Activated CD4-positive, CD25-positive, alpha-beta regulatory T cell treated with anti-CD3 and anti-CD28 coated beads, Interleukin-2, amount 50 U/mL, for 16 hours (primary cell): ENCODE measurements around the gene WDR4.
"Not testable (repeated sequence)": the region's sequence is repeated elsewhere in the genome, so short reads cannot be mapped to it uniquely, and the experiment has no call there.

Experiments used
- DNase-seq: peaks from one replicate; pipeline ENCODE4 v3.0.0-alpha.2; 2020; ENCODE audit warnings: low read depth, low spot score

Gene WDR4

DNA sequence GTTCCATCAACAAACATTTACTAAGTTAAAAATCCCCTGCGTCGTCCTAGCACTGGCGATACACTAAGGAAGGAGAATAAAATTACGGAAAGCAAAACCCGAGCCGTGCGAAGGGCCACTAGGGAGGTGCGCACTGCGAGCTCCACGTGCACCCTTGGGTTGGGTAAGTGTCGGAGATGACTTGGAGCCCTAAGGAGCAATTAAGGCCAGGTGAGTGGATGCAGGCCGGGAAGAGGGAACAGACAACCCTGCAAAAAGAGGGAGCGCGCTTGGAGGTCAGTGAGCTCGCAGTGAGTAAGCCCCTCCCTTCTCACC, 704 bp downstream of the WDR4 start:
- no peak for DNase-seq

DNA sequence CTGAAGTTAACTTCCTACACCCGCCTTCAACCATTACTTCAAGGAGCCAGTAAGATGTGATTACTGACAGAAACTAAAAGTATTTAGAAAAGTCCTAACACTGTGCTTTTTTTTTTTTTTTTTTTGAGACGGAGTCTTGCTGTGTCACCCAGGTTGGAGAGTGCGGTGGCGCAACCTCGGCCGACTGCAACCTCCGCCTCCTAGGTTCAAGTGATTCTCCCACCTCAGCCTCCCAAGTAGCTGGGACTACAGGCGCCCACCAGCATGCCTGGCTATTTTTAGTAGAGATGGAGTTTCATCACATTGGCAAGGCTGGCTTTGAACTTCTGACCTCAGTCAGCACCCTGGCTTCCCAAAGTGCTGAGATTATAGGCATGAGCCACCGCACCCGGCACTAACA, 3.5 kb downstream of the WDR4 start:
- DNase-seq: not testable (repeated sequence)

DNA sequence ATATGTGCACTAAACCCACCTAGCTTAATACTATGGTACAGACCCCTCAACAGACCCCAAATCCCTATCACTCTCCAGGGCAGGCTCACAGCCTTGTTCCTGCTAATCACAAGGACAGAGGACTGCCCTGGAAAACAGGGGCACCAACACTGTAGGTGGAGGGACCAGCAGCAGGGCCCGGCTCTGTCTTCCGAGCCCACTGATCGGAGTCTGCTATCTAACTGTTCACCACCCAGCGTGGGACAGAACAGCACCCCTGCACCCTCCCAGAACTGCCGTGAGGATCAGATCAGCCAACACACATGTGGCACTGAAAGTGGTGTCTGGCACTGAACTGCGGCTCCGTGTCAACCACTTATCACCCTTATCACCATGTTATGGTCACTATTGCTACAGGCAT, 6.2 kb downstream of the WDR4 start:
- no peak for DNase-seq

DNA sequence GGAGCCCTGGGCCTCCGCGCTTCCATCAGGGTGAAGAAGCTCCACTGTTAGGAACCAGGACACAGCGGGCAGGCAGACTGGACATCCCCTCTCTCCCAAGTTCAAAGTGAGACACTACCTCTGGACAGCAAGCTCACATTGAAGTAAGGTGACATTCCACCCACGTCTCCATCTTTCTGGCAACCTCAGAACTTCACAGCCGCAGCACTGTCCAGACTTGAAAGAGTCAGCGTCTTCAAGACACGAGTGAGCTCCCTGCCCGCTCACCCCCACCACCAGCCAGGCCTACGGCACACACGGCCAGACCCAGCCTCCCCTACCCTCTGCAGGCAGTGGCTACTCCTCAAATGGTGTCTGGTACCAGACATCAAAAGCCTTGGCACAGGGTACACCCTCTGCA, 11.1 kb downstream of the WDR4 start:
- no peak for DNase-seq

DNA sequence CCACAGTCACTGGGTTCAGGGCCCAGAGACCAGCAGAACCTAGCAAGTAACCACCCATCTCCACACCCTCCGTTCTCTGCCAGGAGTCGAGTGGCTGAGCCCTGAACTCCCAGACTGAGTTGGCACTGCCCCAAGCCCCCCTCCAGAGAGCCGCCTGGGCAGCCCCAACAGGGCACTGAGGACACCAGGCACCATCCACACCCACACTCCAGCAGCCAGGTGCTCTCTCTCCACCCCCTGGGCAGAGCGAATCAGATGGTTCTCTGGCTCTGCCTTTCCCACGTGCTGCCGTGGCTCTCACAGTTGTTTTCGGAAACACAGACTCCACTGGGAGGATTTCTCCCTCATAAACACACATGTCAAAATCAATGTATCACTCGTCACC, 13.6 kb downstream of the WDR4 start:
- DNase-seq: no peak

DNA sequence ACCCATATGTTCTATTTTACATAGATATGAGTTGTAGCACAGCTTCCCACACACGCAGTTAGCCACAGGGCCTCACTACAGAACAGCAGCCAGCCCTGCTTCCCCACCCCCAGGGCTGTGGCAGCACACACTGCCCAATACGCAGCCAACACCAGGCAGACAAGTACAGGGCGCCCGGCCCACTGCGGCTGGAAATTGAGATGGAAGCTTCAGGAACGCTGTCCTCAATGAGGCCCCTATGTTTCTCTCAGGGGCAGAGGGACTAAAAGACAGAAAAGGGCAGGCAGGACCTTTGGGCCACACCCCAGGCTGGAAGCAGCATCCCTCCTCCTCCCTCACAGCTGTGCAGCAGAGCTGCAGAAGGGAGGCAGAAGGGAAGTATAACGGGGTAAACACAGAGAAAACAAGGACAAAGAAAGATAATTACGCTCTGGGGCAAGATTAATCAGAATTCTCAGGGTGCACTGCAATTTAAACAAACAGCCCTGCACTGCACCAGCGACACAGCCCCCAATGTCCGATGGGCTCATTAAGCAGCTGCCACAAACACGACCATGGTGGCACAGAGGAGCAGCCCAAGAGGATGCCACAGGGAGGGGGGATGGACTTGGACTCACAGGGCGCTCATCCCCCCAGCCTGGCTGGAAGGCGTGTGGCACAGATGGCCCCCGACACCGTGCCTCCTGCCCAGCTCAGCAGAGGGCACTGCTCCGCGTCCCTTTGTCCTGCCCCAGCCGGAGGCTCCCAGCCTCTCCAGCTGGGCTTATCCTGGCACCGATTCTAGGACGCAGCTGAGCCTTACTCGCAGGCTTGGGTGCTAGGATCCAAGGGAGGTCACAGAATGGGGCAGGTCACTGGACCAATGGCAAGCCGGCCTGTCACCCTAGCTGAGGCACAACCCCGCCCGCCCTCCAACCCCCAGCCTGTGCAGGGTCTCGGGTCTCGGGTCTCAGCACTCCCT, 14.2 kb downstream of the WDR4 start:
- DNase-seq: no peak

DNA sequence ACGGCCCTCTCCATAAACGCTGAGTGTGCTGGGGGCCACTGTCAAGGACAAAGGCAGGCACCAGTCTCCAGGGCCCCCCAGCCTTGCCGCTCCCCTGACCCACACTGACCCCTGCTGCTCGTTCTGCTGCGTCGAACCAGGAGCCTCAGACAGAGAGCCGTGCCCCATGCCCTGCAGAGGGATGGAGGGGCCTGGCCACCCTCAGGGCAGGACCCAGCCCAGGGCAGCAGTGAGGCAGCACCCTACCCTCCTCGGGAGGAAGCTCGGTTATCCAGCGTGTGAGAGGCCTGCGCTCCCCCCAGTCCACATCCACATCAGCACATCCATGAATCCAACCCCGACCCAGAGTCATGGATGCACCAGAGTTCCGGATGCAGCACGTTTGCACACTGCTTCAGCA, 15.1 kb downstream of the WDR4 start:
- DNase-seq: no peak

DNA sequence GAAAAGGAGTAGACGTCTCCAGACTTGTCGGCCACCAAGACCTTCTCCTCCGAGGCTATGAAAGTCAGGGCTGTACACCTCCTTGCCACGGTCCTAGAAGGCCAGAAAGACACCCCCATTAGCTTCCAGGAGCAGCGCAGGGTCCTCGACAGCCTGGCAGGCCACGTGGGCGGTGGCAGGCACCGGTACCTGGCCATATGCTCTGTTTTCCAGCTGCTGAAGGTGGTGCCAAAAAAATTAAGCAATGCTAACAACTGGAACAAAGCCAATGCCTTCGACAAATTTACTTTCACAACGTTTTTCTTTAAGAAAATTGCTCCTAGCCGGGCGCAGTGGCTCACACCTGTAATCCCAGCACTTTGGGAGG, 15.9 kb downstream of the WDR4 start:
- DNase-seq: no peak

DNA sequence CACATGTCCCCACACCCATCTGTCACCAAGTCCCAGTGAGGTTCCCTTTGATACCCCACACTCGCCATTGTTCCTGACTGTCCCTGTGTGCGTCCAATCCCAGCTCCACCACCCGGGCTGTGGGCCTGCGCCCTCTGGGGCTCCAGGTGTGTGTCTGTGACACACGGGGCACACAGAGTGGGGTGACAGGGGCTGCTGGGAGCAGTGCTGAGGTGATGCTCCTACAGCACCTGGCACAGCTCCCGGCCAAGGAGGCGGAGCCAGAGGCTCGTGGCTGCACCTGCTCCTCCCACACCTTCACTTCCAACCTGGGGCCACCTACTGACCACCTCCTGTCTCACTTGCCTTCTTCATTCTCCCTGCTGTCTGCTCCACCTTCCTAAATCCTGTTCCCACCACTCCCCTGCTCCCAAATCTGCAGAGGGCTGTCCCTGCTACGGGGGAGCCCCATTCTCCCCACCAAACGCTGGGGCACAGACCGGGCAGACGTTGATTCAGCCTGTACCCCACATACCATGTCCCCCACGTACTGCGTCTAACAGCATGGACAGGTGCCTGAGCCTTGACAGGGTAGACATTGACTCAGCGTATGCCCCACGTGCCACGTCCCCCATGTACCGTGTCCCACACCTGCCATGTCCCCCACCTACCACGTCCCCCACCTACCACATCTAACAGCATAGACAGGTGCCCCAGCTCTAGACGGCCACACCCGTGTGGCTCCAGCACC, 16.4 kb downstream of the WDR4 start:
- no peak for DNase-seq

DNA sequence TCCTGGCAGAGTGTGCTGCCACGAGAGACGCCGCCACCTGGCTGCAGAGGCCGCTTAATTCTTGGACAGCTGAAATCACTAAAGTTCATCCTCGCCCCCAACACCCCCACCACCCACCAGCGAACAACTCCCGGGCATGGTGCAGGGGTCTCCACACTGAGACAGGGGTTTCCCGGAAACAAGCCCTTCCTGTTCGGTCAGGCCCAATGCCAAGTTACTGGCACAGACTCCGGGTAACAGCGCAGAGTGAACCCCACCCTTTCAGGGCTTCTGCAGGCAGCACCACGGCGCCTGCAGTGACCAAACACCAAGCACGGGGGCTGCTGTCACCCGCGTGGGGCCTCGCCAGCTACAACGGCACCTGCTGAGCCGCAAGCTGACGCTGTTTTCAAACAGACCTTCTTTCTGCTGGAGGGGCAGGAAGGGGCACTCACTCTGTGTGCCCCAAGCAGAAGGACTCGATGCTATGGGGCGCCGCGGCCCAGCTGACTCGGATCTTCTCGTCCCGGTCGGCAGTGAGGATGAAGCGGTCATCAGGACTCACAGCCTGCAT, 17.4 kb downstream of the WDR4 start:
- DNase-seq: no peak

DNA sequence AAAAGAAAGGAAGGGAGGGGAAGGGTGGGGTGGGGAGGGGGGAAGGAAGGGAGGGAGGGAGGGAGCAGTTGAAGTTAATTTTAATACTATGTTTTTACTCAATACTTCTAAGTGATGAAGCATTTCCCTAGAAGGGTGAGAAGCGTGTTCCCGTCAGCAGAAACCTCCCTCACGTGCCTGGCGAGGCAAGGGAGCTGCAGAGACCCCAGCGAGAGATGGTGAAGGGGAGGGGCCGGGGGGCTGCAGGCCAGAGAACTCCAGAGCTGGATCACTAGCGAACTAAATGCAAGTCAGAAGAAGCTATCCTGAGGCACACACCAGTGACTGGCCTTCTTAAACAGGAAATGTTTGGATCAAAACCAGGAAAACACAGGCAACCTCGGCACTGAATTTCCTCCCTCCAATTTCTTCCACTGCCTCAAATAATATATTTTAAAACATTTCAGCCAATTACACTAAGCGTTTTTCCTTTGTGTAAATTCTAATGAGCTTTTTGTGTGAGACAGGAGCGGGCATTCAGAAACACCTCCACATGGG, 18.0 kb downstream of the WDR4 start:
- DNase-seq: no peak

DNA sequence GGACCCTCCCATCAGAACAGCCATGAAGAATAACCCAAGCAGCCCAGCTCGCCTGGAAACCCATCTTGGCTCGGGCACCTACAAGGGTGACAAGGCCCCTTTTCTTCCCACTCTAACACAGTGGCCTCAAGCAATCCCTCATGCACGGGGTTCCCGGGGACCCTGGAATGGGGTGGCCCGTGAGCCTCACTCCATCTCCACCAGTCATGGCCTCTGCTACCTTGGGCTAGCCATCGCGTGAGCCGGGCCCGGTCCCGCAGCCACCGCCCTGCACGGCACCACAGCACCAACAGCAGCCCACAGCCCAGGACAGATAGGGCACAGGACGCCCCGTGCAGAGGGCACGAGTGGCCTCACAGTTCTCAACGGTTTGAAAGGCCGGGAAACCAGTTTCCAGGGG, 19.0 kb downstream of the WDR4 start:
- no peak for DNase-seq

DNA sequence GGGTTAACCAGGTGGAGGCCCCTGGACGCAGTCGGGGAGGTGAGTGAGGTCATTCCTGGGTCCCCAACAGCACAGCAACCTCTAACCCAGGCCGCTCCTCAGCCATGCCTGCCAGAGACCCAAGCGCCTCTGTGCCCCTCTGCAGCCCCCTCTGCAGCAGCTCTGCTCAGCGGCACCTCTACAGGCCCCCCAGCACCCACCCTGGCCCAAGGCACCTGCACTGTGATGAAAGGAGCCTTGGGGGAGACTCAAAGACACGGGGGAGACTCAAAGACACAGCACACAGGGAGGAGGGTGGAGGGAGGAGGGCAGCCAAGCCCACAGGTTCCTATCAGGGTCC, 19.5 kb downstream of the WDR4 start:
- no peak for DNase-seq

DNA sequence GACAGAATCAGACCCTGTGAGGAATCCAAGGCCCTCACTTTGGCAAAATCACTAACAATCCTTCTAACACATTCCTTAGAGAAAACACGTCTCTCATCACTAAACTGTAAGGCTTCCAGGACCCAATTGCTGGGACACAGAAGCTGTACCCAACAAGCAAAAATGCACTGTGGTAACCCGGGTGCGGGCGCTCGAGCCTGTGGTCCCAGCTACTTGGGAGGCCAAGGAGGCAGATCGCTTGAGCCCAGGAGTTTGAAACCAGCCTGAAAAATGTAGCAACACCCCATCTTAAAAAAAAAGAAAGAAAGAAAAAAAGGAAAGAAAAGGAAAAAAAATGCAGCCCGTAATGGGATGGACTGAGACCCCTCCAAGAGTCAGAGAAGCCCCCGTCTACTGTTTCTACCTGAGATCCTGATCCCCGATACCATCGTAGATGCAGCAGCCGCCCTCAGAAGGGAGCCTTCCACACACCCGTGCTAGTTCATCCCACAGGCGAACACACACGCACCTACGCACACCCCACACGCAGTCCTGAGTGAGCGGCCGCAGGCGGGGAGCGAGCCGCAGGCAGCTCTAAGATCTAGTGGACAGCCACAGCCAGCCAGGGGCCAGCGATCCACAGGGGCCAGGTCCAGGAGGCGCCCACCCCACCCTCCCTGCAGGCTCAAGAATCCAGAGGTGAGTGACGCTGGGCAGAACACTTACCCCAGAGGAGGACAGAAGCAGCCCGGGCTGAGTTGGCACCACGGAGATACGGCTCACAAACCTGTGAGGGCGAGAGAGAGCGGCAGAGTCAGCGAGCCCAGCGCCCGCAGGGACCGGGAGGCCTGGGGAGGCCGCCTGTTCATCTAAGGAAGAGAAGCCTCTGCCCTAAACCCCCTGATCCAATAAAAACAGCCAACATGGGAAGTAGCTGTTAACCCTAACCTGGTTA, 20.1 kb downstream of the WDR4 start:
- no peak for DNase-seq

DNA sequence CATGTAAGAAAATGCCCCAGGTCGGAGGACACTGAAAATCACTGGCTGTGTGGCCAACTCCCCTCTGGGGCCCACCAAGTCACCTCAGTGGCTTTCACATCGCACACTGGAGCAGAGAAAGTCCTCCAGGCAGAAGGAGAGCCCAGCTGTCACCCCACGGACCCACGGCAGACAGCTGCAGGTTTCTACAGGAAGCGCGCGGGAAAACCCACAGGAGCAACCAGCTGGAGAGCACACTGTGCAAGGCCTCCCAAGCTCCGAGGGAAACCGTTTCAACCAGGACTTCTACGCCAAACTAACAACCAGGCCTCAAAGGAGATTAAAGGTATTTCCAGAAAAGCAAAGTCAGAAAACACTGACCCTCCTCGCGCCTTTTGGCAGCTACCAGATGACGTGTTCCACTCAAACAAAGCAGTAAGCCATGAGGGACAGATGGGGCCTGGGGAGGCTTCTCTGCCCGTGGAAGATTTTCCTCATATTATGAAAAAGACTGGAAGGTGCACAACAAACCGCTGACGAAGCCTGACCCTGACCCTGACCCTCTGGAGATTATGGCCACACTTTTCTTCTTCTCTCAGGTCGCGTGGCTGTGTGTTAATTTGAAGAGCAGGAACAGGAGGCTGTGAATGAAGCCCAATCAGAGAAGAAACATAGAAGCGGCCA, 21.0 kb downstream of the WDR4 start:
- DNase-seq: no peak

DNA sequence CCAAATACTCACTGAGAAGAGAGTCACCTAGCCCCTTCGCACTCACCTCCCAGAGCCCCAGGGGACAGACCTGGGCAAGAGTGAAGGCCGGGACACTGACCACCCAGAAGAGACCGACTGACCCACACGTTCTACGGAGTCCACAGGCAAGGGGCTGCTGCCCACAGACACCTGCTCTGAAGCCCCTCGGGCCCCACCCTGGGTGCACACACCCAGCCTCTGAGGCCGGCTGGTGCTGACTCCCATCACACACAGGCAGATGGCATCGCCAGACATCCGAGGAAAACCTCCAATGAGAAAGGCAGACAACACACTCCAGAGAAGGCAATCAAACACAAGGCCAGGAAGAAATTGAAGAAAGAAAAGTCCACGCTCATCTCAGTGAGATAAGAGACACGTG, 22.1 kb downstream of the WDR4 start:
- no peak for DNase-seq

DNA sequence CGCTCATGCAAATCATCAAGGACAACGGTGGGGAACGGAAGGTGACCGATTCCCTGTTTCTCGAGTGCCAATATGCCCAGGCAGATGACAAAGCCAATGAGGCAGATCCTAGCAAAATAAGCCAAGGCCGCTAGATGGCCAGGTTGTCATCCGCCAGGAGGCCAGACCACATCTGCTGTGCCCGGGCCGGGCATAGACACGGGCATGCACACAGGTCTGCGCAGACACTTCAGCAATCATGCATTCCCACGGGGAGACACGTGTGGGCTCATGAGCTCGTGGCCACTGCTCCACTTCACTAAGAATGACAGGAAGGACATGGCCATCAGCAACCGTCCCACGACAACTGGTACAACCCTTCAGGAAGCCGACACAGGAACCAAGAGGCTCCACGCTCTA, 23.4 kb downstream of the WDR4 start:
- no peak for DNase-seq

DNA sequence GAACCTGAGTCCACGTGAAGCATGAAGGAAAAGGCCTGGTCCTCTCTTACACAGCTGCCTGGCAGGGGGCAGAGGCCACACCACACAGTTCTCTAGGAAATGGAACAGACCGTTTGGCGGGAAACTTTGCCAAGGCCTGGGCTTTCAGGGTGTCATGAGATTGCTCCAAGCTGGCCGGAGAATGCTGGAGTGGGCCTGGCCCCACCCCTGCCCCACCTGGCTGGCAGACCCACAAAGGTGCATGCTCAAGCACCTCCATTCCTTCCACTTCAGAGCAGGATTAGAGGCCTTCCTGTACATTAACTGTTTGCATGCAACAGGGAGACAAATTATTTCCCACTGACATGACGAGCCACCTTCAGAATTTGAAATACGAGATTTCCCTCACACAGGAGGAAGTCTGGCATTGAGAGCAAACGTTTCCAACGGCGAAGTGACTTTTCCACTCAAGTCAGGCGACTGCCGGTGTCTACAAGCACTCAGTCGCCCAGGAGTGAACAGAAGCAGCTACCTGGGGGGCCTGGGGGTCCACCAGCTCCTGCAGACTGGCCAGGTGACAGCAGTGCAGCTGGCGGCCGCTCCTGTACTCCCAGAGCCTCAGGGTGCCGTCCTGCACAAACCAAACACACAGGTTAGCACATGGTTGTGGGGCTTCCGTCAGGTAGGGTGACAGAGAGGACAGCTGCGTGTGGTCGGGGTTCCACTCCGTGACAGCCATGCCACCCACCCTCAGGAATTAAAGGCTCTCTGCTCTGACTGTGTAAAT, 24.0 kb downstream of the WDR4 start:
- no peak for DNase-seq

DNA sequence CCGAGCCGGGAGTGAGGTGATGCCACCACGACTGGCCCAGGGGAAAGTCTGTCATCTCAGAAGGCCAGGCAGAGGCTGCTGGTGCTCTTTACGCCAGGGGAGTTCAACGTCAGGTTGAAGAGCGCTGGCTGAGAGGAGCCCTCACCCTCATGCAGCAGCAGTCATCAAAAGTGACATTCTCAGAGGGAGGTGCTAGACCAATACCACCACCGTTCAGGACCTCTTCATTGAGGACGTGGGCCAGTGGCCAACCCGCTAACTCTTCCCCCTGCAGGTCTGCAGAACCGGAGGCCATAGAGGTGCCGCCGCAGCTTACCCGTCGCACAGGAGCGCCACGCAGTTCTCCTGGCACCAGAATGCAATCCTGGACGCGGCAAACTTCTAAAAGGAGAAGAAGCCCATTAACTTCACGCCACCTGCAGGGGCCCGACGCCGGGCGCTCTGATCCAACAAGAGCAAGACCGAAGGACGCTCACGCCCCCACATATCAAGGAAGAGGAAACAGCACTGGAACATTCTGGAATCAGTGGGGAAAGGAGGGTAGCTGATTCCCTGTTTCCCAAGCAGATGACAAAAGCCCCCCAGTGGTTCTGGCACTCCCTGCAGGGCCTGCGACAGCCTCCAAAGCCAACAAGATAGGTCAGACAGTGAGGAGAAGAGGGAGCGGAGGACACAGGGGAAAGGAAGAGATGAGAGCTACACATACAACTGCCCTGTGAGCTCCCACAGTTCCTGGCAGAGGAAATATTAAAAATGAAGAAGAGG, 24.9 kb downstream of the WDR4 start:
- no peak for DNase-seq

DNA sequence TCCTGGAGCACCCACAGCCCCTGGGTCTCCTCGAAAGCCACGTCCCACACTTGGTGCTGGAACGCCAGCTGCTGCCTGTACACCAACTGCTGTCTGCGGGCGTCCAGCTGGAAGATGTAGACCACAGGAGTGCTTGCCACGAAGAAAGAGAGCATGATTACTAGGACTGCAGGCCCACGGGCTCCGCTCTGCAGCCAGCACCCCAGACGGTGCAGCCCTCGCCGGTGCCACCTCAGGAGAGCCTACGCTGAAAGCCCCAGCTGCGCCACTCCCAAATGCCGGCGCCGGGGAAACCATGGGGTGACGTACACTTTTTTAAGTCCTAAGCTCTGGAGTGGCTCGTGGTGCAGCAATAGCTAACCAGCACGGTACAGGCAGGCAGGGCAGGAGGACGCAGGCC, 25.7 kb downstream of the WDR4 start:
- DNase-seq: no peak
